Measurements from ENCODE around the gene ADAMTS8. TPM values are rescaled to one million over a fixed set of nuclear protein-coding genes. Genes with fewer than 3 reads are reported as not detected.

ADAMTS8 gene
- total and polyA plus RNA-seq, 11 donors: 0.12 to 2.8 (median 0.87) TPM

DNA sequence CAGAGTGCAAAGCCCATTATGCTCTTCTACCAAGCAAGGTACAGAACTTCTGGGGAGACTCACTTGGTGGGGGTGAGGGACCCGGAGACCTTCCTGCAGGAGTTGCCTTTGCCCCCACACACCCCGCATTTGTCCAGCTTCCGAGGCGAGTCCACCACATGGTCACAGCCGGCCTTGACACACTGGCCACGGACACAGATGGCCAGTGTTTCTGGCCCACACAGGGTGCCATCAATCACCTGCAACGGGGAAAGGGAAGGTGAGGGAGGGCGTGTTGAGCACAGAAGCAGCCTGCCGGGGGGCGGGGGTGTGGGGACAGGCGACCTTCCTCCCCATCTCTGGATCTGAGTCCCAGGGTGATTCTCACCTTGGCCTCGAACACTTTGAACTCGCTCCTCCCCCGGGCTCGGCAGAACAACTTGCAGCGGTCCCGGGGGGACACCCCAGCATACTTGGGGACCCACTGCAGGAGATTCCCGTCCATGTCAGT, 20.0 kb downstream of the ADAMTS8 start:
- intact Hi-C loops (cut with DNase I): no loop called here
- TF ChIP-seq, protein P1, sequence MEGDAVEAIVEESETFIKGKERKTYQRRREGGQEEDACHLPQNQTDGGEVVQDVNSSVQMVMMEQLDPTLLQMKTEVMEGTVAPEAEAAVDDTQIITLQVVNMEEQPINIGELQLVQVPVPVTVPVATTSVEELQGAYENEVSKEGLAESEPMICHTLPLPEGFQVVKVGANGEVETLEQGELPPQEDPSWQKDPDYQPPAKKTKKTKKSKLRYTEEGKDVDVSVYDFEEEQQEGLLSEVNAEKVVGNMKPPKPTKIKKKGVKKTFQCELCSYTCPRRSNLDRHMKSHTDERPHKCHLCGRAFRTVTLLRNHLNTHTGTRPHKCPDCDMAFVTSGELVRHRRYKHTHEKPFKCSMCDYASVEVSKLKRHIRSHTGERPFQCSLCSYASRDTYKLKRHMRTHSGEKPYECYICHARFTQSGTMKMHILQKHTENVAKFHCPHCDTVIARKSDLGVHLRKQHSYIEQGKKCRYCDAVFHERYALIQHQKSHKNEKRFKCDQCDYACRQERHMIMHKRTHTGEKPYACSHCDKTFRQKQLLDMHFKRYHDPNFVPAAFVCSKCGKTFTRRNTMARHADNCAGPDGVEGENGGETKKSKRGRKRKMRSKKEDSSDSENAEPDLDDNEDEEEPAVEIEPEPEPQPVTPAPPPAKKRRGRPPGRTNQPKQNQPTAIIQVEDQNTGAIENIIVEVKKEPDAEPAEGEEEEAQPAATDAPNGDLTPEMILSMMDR (IDR thresholded peaks at IDR 0.05): no peak
- TF ChIP-seq POLR2A (IDR thresholded peaks at IDR 0.05): no peak
- Histone ChIP-seq H3K9me3 (no peaks in the 10 kb centered on the region), H3K36me3 (no peaks in the 10 kb centered on the region), H3K27ac (peak overlapping the region in 3 of 12 donors; percentile 27 to 76 (median 59)), H3K4me1 (peaks cover 0 to 19% (median 6%) of the 10 kb centered on the region in 12 donors), H3K4me3 (no peak overlapping the region), H3K27me3 (no peaks in the 10 kb centered on the region)
- ATAC-seq (peak in 1 of 4 donors; percentile 2), DNase-seq (no peak)
- 77 to 85% (median 83%) methylated on average over 7 to 18 of the region's 18 CpGs for WGBS, 4 donors

DNA sequence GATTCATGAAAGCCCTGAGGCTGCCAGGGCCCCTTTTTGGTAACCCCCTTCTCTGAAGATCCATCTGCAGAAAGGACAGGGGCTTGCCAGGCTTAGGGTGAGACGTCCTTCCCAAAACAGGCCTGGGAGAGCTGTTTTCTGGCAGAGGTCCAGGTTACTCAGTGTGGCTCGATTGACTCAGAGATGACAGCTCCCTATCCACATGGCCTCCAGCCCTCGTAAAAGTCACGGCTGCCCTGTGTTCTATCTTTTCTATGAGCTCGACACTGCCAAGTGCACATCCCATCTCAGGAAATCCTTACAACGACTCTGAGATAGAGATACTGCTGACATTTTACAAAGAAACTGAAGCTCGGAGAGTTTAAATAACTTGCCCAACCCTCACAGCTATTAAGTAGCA, 20.4 kb downstream of the ADAMTS8 start:
- H3K9me3 ChIP-seq: no peaks in the 10 kb centered on the region
- TF ChIP-seq POLR2A (IDR thresholded peaks at IDR 0.05): no peak
- TF ChIP-seq, protein P1 (IDR thresholded peaks at IDR 0.05): no peak
- intact Hi-C loops (cut with DNase I): no loop called here
- H3K4me1 ChIP-seq: peaks cover 0 to 24% (median 8%) of the 10 kb centered on the region in 12 donors
- ATAC-seq (peak in 3 of 4 donors; percentile 59 to 67 (median 66)), DNase-seq (peak in 4 of 5 donors; percentile 51 to 87 (median 62))
- WGBS, 4 donors: 19 to 24% (median 23%) methylated on average over 7 of the region's 7 CpGs
- H3K4me3 ChIP-seq: no peak overlapping the region
- H3K36me3 ChIP-seq: no peaks in the 10 kb centered on the region
- H3K27ac ChIP-seq: peak overlapping the region in 4 of 12 donors; percentile 8 to 76 (median 43)
- H3K27me3 ChIP-seq: no peaks in the 10 kb centered on the region

DNA sequence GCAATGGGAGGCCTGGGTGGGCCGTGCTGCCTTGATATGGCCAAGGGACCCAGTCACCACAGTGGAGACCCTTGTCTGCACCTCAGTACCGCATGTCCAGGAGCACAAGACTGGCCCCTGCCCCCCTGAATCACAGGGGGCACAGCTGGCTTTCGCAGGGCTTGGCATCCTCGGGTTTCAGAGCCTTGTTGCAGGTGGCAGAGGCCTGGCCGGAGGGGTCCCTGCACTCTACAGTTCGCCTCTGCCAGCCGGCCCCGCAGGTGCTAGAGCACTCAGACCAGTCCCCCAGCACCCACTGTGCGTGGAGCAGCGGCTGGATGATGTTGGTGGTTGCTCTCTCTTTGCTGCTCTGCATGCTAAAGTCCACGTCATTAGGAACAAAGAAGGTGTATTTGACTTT, 23.0 kb downstream of the ADAMTS8 start:
- TF ChIP-seq, protein P1 (IDR thresholded peaks at IDR 0.05): no peak
- TF ChIP-seq POLR2A (IDR thresholded peaks at IDR 0.05): no peak
- ATAC-seq (no peak), DNase-seq (peak in 1 of 5 donors; percentile 44)
- no peaks in the 10 kb centered on the region for H3K27me3 ChIP-seq
- H3K36me3 ChIP-seq: no peaks in the 10 kb centered on the region
- 92 to 96% (median 94%) methylated on average over 11 of the region's 11 CpGs for WGBS, 4 donors
- no peak overlapping the region for H3K27ac ChIP-seq
- no peak overlapping the region for H3K4me3 ChIP-seq
- intact Hi-C loops (cut with DNase I): no loop called here
- H3K4me1 ChIP-seq: peaks cover 0 to 47% (median 20%) of the 10 kb centered on the region in 12 donors
- H3K9me3 ChIP-seq: no peaks in the 10 kb centered on the region

DNA sequence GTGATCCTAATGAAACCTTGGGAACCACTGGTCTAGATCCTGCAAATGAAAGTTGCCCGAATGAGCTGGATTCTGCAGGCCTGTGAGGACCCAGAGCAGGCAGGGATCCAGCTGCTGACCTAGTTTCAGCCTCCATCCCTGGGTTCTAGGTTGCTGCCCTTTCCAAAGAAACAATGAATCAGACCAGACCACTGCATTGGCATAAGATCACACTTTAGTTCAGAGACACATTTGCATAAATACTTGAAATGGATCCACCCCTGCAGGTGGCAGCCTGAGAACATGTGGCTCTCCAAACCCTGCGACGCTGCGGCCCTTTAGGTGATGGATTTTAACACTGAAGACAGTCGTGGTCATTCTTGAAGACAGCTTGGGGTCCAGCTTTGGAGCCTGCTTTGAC, 23.7 kb downstream of the ADAMTS8 start:
- peaks cover 0 to 52% (median 21%) of the 10 kb centered on the region in 12 donors for H3K4me1 ChIP-seq
- H3K9me3 ChIP-seq: no peaks in the 10 kb centered on the region
- no peak for DNase-seq
- TF ChIP-seq, protein P1 (IDR thresholded peaks at IDR 0.05): no peak
- TF ChIP-seq POLR2A (IDR thresholded peaks at IDR 0.05): no peak
- peak overlapping the region in 1 of 12 donors; percentile 76 for H3K27ac ChIP-seq
- no peaks in the 10 kb centered on the region for H3K27me3 ChIP-seq
- WGBS, 4 donors: 88 to 94% (median 90%) methylated on average over 5 of the region's 5 CpGs
- no peak for ATAC-seq
- no peak overlapping the region for H3K4me3 ChIP-seq
- intact Hi-C loops (cut with DNase I): loop anchor here in 1 of 10 donors (5.0 kb wide), 2 partner anchors 92 to 192 kb away; partner anchors contain the start of gene ZBTB44
- H3K36me3 ChIP-seq: no peaks in the 10 kb centered on the region

All from heart left ventricle (tissue), 16 donors.